ENCODE data around the gene CDC27. TPM values are rescaled to one million over a fixed set of nuclear protein-coding genes. Genes with fewer than 3 reads are reported as not detected.

The CDC27 gene, protein sequence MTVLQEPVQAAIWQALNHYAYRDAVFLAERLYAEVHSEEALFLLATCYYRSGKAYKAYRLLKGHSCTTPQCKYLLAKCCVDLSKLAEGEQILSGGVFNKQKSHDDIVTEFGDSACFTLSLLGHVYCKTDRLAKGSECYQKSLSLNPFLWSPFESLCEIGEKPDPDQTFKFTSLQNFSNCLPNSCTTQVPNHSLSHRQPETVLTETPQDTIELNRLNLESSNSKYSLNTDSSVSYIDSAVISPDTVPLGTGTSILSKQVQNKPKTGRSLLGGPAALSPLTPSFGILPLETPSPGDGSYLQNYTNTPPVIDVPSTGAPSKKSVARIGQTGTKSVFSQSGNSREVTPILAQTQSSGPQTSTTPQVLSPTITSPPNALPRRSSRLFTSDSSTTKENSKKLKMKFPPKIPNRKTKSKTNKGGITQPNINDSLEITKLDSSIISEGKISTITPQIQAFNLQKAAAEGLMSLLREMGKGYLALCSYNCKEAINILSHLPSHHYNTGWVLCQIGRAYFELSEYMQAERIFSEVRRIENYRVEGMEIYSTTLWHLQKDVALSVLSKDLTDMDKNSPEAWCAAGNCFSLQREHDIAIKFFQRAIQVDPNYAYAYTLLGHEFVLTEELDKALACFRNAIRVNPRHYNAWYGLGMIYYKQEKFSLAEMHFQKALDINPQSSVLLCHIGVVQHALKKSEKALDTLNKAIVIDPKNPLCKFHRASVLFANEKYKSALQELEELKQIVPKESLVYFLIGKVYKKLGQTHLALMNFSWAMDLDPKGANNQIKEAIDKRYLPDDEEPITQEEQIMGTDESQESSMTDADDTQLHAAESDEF
- 46.6 and 76.4 TPM in 2 replicates for total RNA-seq

DNA sequence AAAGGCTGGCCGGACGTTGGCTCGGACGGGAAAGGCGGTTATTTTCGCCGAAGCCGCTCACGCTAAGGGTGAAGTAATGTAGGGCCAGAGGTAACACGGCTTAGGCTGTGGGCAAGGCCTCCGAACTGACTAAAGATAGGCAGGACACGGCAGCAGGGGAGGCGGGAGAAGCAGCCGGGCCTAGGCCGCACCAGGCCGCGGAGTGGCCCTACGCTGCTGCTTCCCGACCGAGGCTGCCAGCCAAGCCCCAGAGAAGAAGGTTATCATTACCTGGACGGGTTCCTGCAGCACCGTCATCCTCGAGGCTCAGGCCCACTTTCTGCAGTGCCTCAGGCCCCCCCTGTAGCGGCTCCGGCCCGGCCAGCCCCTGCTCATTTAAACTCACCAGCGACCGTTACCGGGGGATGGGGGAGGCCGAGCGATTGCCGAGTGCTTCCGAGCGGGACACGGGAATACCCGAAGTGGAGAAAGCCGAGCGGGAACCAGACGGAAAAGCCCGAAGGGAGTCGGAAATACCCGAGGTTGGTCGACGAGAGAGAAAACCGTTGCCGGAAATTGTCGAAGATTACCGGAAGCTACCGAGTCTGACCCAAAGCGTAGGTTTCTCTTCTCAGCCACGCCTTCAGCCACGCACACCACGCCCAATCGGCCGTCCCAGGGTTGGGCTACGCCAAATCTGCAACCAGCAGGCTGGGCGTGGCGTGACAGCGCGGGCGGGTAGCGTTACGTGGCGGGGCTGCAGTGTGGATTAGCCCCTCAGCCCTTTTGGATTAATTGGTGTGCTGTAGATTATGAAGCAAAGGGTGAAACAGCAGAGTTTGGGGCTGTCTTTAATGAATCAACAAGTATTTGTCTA lies at the start of gene CDC27:
CDC27 (minus strand) TSS at position 420 of the 856 bp plus-strand sequence; CDS start at position 297, 123 bp downstream.

DNA sequence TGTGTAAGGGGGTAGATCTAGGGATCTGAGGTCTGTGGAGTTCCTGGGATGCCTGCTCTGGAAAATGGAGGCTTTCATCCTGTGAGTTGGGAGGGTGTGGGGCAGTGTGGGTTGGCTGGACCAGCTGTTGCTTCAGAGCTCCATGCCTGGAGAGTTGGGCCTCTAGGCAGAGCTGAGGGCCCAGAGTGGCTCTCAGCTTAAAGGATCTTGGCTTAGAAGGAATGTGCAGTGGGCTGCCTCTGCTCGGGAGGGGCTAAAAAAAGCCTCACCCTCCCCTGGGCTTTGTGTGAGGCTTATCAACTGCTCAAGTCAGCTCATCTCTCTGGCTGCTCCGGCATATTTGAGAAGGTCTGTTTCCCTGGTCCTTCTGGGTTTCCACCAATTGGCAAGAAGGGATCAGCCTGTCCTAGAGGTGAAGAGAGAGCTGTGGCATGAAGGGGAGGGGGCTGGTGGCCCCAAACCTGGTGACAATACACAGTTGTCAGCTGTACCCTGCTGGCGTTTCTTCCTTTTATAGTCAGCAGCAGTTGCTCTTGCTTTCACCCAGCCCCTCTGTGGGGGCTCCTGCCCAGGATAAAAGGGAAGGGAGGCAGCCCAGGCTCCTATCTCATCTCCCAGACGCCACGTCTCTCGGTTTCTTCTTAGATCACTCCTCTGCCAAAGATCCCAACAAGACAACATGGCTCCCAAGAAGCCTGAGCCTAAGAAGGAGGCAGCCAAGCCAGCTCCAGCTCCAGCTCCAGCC lies 19.8 kb upstream of the CDC27 start, which contains the start of gene MYL4:
MYL4 (plus strand) TSS at position 605 of the 745 bp plus-strand sequence; CDS start at position 680, 75 bp downstream.

Other genes starting within 250 kb of the CDC27 start
- gene RPRML, start 210.0 kb downstream of the CDC27 start, total RNA-seq, result 0.52 TPM in 1 of 2 replicates, not detected in the other
- gene MYL4, start 20.1 kb upstream of the CDC27 start, total RNA-seq, result 1.4 TPM in 1 of 2 replicates, not detected in the other
- gene ITGB3, start 64.5 kb upstream of the CDC27 start, total RNA-seq, result 10.9 and 93.0 TPM in 2 replicates
- gene EFCAB13, start 134.7 kb upstream of the CDC27 start, total RNA-seq, result 3.4 and 5.7 TPM in 2 replicates